ENCODE data around the gene C2CD4D. TPM values are rescaled to one million over a fixed set of nuclear protein-coding genes. Genes with fewer than 3 reads are reported as not detected.

The C2CD4D gene
- total RNA-seq, 8 experiments from 2014 or later: 0.21 to 0.61 (median 0.23) TPM; not detected in 4

GRCh38 chr1:151814426-151814825, 25.2 kb downstream of the C2CD4D start:
- Histone ChIP-seq H3K4me3 (no peak overlapping the region), H3K27ac (no peak overlapping the region), H3K4me1 (replicated peaks in 1 of 2) (peaks cover 0 to 6% of the 10 kb centered on the region in 2 donors)
- in situ Hi-C loops (cut with MboI; ENCODE audit: low pct_unique_long_range_greater_than_20kb in 2 of 9, low sequenced_read_pairs in 9 of 9, unreplicated experiment in 9 of 9): no loop called here
- 22 to 96% (median 64%) methylated on average over 3 to 9 of the region's 15 CpGs; no CpG with 5 or more reads in 4 of the 10 experiments for WGBS, 10 experiments
- ATAC-seq (replicated peaks in 6 of 8): no peak

DNA sequence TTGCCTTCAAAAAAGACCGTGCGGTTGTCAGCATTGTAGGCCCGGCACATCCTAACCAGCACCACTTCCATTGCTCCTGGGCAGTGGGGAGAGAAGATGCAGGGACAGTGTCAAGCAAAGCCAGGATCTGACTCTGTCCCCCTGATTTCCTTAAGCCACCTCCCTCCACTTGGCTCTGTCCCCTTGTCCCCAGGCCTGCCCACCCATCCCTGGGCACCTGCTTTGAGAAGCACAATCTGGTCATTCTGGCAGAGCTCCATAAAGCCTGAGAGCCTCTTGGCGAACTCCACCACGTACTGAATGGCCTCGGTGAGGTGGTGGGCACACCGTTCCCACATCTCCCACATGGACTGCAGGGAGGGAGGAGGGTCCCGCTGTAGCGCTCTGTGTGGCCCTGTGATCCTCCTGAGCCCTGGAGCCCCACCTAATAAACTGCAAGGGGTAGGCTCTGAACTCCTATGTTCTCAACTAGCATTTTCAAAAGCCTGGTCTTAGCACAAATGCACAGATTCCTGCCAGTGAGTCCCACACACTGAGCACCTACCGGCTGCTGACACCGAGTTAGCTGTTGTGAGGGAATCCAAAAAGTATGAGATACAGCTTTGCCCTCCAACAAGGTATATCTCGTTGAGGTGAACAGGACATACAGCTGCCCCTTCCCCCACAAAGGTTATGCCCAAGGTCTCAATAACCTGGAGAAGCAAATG, 26.2 kb downstream of the C2CD4D start:
- H3K27ac ChIP-seq: no peak overlapping the region
- no peak for ATAC-seq (replicated peaks in 6 of 8)
- no peak overlapping the region for H3K4me3 ChIP-seq
- 50 to 92% (median 59%) methylated on average over 2 to 10 of the region's 12 CpGs; no CpG with 5 or more reads in 2 of the 10 experiments for WGBS, 10 experiments
- in situ Hi-C loops (cut with MboI; ENCODE audit: low pct_unique_long_range_greater_than_20kb in 2 of 9, low sequenced_read_pairs in 9 of 9, unreplicated experiment in 9 of 9): no loop called here
- H3K4me1 ChIP-seq (replicated peaks in 1 of 2): peaks cover 0 to 6% of the 10 kb centered on the region in 2 donors

- ATAC-seq (replicated peaks in 6 of 8): peak in 3 of 8 experiments; percentile 9 to 71 (median 47)
- 20 to 96% (median 84%) methylated on average over 2 to 8 of the region's 9 CpGs; no CpG with 5 or more reads in 2 of the 10 experiments for WGBS, 10 experiments
- in situ Hi-C loops (cut with MboI; ENCODE audit: low pct_unique_long_range_greater_than_20kb in 2 of 9, low sequenced_read_pairs in 9 of 9, unreplicated experiment in 9 of 9): no loop called here
Measured at GRCh38 chr1:151811181-151811580, 28.4 kb downstream of the C2CD4D start.

DNA sequence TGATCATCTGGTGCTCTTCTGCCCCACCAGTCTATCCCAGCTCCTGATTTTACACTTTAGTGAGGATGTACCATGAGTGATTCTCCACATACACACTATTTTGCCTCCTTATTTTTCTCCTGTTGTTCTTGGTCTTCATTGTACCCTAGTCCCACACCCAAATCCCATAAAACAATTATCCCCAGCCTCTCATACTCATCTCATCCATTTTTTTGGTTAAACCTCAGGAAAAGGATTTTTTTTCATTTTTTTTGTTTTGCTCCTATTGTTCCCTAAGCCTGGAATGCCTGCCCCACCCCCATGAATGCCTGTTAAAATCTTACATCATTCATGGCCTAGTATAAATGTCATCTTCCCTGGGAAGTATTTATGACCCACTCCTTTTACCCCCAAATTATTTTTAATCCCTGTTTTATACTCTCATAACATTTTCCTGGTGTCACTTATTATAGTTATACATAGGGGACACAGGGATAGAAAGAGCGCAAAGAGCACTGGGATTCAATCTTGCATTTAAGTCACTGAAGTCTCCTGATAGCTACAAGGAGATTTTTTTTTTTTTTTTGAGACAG, 29.5 kb downstream of the C2CD4D start:
- in situ Hi-C loops (cut with MboI; ENCODE audit: low pct_unique_long_range_greater_than_20kb in 2 of 9, low sequenced_read_pairs in 9 of 9, unreplicated experiment in 9 of 9): no loop called here
- Histone ChIP-seq H3K4me3 (no peak overlapping the region), H3K27ac (no peak overlapping the region), H3K4me1 (replicated peaks in 1 of 2) (peaks cover 0 to 6% of the 10 kb centered on the region in 2 donors)
- 80 to 100% (median 100%) methylated on average over 1 of the region's 1 CpG; no CpG with 5 or more reads in 2 of the 10 experiments for WGBS, 10 experiments
- no peak for ATAC-seq (replicated peaks in 6 of 8)

More at GRCh38 chr1:151811181-151811580, 28.4 kb downstream of the C2CD4D start:
- Histone ChIP-seq H3K4me3 (no peak overlapping the region), H3K4me1 (replicated peaks in 1 of 2) (peaks cover 0 to 6% of the 10 kb centered on the region in 2 donors), H3K27ac (no peak overlapping the region)

GRCh38 chr1:151809290-151809984, 30.2 kb downstream of the C2CD4D start:
- 13 to 93% (median 70%) methylated on average over 2 to 6 of the region's 8 CpGs; no CpG with 5 or more reads in 1 of the 10 experiments for WGBS, 10 experiments
- ATAC-seq (replicated peaks in 6 of 8): peak in 5 of 8 experiments; percentile 22 to 87 (median 24)
- H3K4me1 ChIP-seq (replicated peaks in 1 of 2): peaks cover 0 to 6% of the 10 kb centered on the region in 2 donors
- in situ Hi-C loops (cut with MboI; ENCODE audit: low pct_unique_long_range_greater_than_20kb in 2 of 9, low sequenced_read_pairs in 9 of 9, unreplicated experiment in 9 of 9): no loop called here
- no peak overlapping the region for H3K27ac ChIP-seq
- H3K4me3 ChIP-seq: no peak overlapping the region

- Histone ChIP-seq H3K27ac (no peak overlapping the region), H3K4me3 (no peak overlapping the region), H3K4me1 (replicated peaks in 1 of 2) (peaks cover 0 to 6% of the 10 kb centered on the region in 2 donors)
- ATAC-seq (replicated peaks in 6 of 8): no peak
- 50 to 83% (median 67%) methylated on average over 1 of the region's 1 CpG; no CpG with 5 or more reads in 5 of the 10 experiments for WGBS, 10 experiments
- in situ Hi-C loops (cut with MboI; ENCODE audit: low pct_unique_long_range_greater_than_20kb in 2 of 9, low sequenced_read_pairs in 9 of 9, unreplicated experiment in 9 of 9): no loop called here
Measured at GRCh38 chr1:151807766-151808165, 31.9 kb downstream of the C2CD4D start.

- in situ Hi-C loops (cut with MboI; ENCODE audit: low pct_unique_long_range_greater_than_20kb in 2 of 9, low sequenced_read_pairs in 9 of 9, unreplicated experiment in 9 of 9): no loop called here
- ATAC-seq (replicated peaks in 6 of 8): no peak
- Histone ChIP-seq H3K4me3 (no peak overlapping the region), H3K27ac (no peak overlapping the region), H3K4me1 (replicated peaks in 1 of 2) (peaks cover 0 to 6% of the 10 kb centered on the region in 2 donors)
- WGBS, 10 experiments: 40 to 100% (median 73%) methylated on average over 1 to 2 of the region's 5 CpGs; no CpG with 5 or more reads in 6 of the 10 experiments
Measured at GRCh38 chr1:151807131-151807530, 32.5 kb downstream of the C2CD4D start.

GRCh38 chr1:151806170-151806569, 33.5 kb downstream of the C2CD4D start:
- Histone ChIP-seq H3K4me1 (replicated peaks in 1 of 2) (peaks cover 0 to 6% of the 10 kb centered on the region in 2 donors), H3K4me3 (no peak overlapping the region), H3K27ac (no peak overlapping the region)
- no peak for ATAC-seq (replicated peaks in 6 of 8)
- WGBS, 10 experiments: 65 to 100% (median 81%) methylated on average over 3 to 6 of the region's 7 CpGs; no CpG with 5 or more reads in 6 of the 10 experiments
- in situ Hi-C loops (cut with MboI; ENCODE audit: low pct_unique_long_range_greater_than_20kb in 2 of 9, low sequenced_read_pairs in 9 of 9, unreplicated experiment in 9 of 9): no loop called here

DNA sequence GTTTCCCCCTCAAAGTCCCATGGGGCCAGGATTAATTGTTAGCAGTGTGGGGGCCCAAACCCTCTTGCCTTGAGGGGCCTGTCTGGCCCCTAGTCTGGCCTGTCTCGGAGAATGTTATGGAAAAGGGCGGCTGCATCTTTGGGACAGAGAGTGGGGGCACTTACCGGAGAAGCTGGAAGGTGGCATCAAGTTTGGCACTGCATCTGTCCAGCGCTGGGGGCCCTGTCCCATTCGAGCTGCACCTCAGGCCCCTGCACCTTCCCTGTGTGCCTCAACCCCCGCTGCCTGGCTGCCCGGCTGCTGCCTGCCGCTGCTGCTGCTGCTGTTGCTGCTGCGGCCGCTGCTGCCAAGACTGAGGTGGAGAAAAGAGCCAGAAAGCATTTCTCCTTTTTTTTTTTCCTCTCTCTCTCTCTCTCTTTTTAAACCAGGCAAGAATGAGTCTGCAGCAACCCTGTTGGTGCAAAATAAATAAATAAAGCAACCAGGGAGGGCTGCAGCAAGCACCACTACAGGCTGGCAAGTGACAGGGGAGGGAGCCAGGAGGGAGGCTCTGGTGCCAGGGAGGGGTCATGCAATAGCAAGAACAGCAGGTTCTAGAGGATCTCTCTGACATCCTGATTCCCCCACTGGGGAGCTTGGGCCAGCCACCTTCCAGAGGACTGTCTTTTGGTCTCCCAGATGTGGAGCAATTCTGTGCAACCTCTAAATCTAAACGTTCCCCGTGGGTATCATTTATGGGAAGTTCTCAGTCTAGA, 34.4 kb downstream of the C2CD4D start, which contains the start of gene LINGO4:
LINGO4 (minus strand) TSS at position 354 of the 755 bp plus-strand sequence. CDS start 2,715 bp downstream, outside the sequence.
- peak in 2 of 8 experiments; percentile 24 to 40 for ATAC-seq (replicated peaks in 6 of 8)
- Histone ChIP-seq H3K27ac (no peak within 1 kb of the TSS), H3K4me1 (replicated peaks in 1 of 2) (peaks cover 0 to 6% of the 10 kb centered on the region in 2 donors), H3K4me3 (no peak within 1 kb of the TSS)
- in situ Hi-C loops (cut with MboI; ENCODE audit: low pct_unique_long_range_greater_than_20kb in 2 of 9, low sequenced_read_pairs in 9 of 9, unreplicated experiment in 9 of 9): no loop called here
- 20 to 92% (median 55%) methylated on average over 2 to 10 of the region's 12 CpGs; no CpG with 5 or more reads in 2 of the 10 experiments for WGBS, 10 experiments

- H3K4me3 ChIP-seq: no peak overlapping the region
- ATAC-seq (replicated peaks in 6 of 8): no peak
- in situ Hi-C loops (cut with MboI; ENCODE audit: low pct_unique_long_range_greater_than_20kb in 2 of 9, low sequenced_read_pairs in 9 of 9, unreplicated experiment in 9 of 9): no loop called here
- H3K27ac ChIP-seq: no peak overlapping the region
- peaks cover 0 to 1% of the 10 kb centered on the region in 2 donors for H3K4me1 ChIP-seq (replicated peaks in 1 of 2)
- 83 to 93% (median 90%) methylated on average over 1 to 3 of the region's 3 CpGs; no CpG with 5 or more reads in 7 of the 10 experiments for whole genome bisulfite sequencing, 10 experiments
Measured at GRCh38 chr1:151803915-151804314, 35.7 kb downstream of the C2CD4D start.

- in situ Hi-C loops (cut with MboI; ENCODE audit: low pct_unique_long_range_greater_than_20kb in 2 of 9, low sequenced_read_pairs in 9 of 9, unreplicated experiment in 9 of 9): no loop called here
Measured at GRCh38 chr1:151803164-151803563, 36.5 kb downstream of the C2CD4D start.

GRCh38 chr1:151802372-151802771, 37.2 kb downstream of the C2CD4D start:
- ATAC-seq (replicated peaks in 6 of 8): no peak
- H3K4me3 ChIP-seq: no peak overlapping the region

More at GRCh38 chr1:151803164-151803563, 36.5 kb downstream of the C2CD4D start:
- no peak for ATAC-seq (replicated peaks in 6 of 8)
- peaks cover 0 to 4% of the 10 kb centered on the region in 2 donors for H3K4me1 ChIP-seq (replicated peaks in 1 of 2)
- H3K27ac ChIP-seq: no peak overlapping the region
- no peak overlapping the region for H3K4me3 ChIP-seq

More at GRCh38 chr1:151802372-151802771, 37.2 kb downstream of the C2CD4D start:
- WGBS, 10 experiments: 60 to 100% (median 81%) methylated on average over 1 to 3 of the region's 5 CpGs; no CpG with 5 or more reads in 5 of the 10 experiments
- in situ Hi-C loops (cut with MboI; ENCODE audit: low pct_unique_long_range_greater_than_20kb in 2 of 9, low sequenced_read_pairs in 9 of 9, unreplicated experiment in 9 of 9): no loop called here
- no peak overlapping the region for H3K27ac ChIP-seq
- H3K4me1 ChIP-seq (replicated peaks in 1 of 2): peaks cover 0 to 4% of the 10 kb centered on the region in 2 donors

Data from motor neuron (in vitro differentiated cells).